A549 (cell line): ENCODE measurements around the gene ECHDC1. TPM values are rescaled to one million over a fixed set of nuclear protein-coding genes. Genes with fewer than 3 reads are reported as not detected.
A peak's percentile ranks its signal among the peaks of the same experiment; 100 is the strongest.

Experiments
- ATAC-seq, 2 experiments: fragments of 200-7000 bp in 1 of 2; fragments of >200 bp in 1 of 2; cut with Nextera tagmentation in 1 of 2; cut with Tn5 transposase in 1 of 2; 3 replicates each; pipeline versions ENCODE4 v1.8.0 to v1.9.1; 2018 to 2020; ENCODE audit warnings: mild to moderate bottlenecking in 1 of 2, moderate library complexity in 1 of 2
- CTCF ChIA-PET: fragments of 300-600 bp; sonication (Branson Sonifier 250); formaldehyde crosslinking; extraction: SDS; loops from one replicate; lab custom pipeline; 2021; ENCODE audit warnings: antibody characterized with exemption, inconsistent platforms; lab: Yijun Ruan, JAX
- POLR2A ChIA-PET: fragments of 350-600 bp; formaldehyde crosslinking; extraction: SDS; loops from one replicate; lab custom pipeline; 2021; ENCODE audit warnings: antibody characterized with exemption, inconsistent platforms; lab: Yijun Ruan, JAX
- DNase-seq, 2 experiments: peaks; one replicate each; pipeline versions ENCODE4 v3.0.0 to v3.0.0-alpha.2; 2011 to 2016; ENCODE audit warnings: low read depth in 1 of 2, low spot score in 1 of 2
- FAIRE-seq: peaks from 2 replicates; lab custom pipeline; 2011; peaks lifted over from hg19 to GRCh38; lab: Jason Lieb, UNC
- H3K27ac ChIP-seq, 2 experiments: fragments of >200 bp; sonication (Bioruptor Twin); formaldehyde crosslinking; 3 replicates each; pipeline ENCODE4 v1.5.1; 2016 to 2017
- H3K4me1 ChIP-seq: fragments of >200 bp; sonication (Bioruptor Twin); formaldehyde crosslinking; 3 replicates; pipeline ENCODE4 v1.6.1; 2016
- H3K4me2 ChIP-seq: fragments of >200 bp; sonication (Bioruptor Twin); formaldehyde crosslinking; 3 replicates; pipeline ENCODE4 v1.6.1; 2016
- H3K4me3 ChIP-seq: fragments of >200 bp; sonication (Bioruptor Twin); formaldehyde crosslinking; 3 replicates; pipeline ENCODE4 v1.5.1; 2016
- H3K9me3 ChIP-seq: fragments of >200 bp; sonication (Bioruptor Twin); formaldehyde crosslinking; 3 replicates; pipeline ENCODE4 v1.6.1; 2016
- ATOH8 ChIP-seq: fragments of 250-450 bp; sonication (Bioruptor Pico); IDR thresholded peaks from 2 replicates; pipeline ENCODE4 v1.5.0; 2020; ENCODE audit warnings: low read depth, mild to moderate bottlenecking, moderate library complexity
- CBX8 ChIP-seq: fragments of 200-600 bp; sonication (generic); IDR thresholded peaks from 2 replicates; pipeline ENCODE4 v1.6.1; 2016
- CHD2 ChIP-seq: fragments of 150-350 bp; IDR thresholded peaks from 2 replicates; pipeline ENCODE4 v1.6.1; 2014; ENCODE audit warnings: low read length; ENCODE audit not compliant: partially characterized antibody
- CTCF ChIP-seq: fragments of >200 bp; sonication (Bioruptor Twin); formaldehyde crosslinking; IDR thresholded peaks from 3 replicates; pipeline ENCODE4 v1.5.1; 2016
- EP300 ChIP-seq, 2 experiments: fragments of >200 bp; sonication (Bioruptor Twin); formaldehyde crosslinking; IDR thresholded peaks; 2 replicates in 1 of 2; 3 replicates in 1 of 2; pipeline ENCODE4 v1.6.1; 2016 to 2017
- ESRRA ChIP-seq: fragments of 150-350 bp; IDR thresholded peaks from 2 replicates; pipeline ENCODE4 v1.6.1; 2014; ENCODE audit warnings: mild to moderate bottlenecking, low read length, borderline replicate concordance
- FOSB ChIP-seq: fragments of 250-450 bp; sonication (Bioruptor Pico); IDR thresholded peaks from 2 replicates; pipeline ENCODE4 v1.5.0; 2020; ENCODE audit warnings: mild to moderate bottlenecking, moderate library complexity
- FOSL2 ChIP-seq, 2 experiments: fragments of 450-650 bp in 1 of 2; fragments of >200 bp in 1 of 2; sonication (Bioruptor Twin) in 1 of 2; formaldehyde crosslinking; IDR thresholded peaks; 2 replicates each; pipeline versions ENCODE4 v1.5.0 to v1.6.1; 2016 to 2020; ENCODE audit warnings: mild to moderate bottlenecking in 1 of 2, moderate library complexity in 1 of 2
- HDAC2 ChIP-seq: fragments of 200-600 bp; sonication (generic); IDR thresholded peaks from 2 replicates; pipeline ENCODE4 v1.6.1; 2016
- KDM5A ChIP-seq: fragments of 200-600 bp; sonication (generic); IDR thresholded peaks from 2 replicates; pipeline ENCODE4 v1.6.1; 2016; ENCODE audit warnings: antibody characterized with exemption, mild to moderate bottlenecking
- NR3C1 ChIP-seq: fragments of >200 bp; sonication (Bioruptor Twin); formaldehyde crosslinking; IDR thresholded peaks from 3 replicates; pipeline ENCODE4 v1.6.1; 2017
- PHF8 ChIP-seq: fragments of 200-600 bp; sonication (generic); IDR thresholded peaks from 2 replicates; pipeline ENCODE4 v1.6.1; 2016; ENCODE audit warnings: low read depth, mild to moderate bottlenecking, antibody characterized with exemption, moderate library complexity, borderline replicate concordance
- POLR2AphosphoS2 ChIP-seq: conservative IDR thresholded peaks from 2 replicates; pipeline ENCODE4 v1.6.1; 2012; ENCODE audit warnings: low read length, improper control_type of control experiment, inconsistent platforms
- RCOR1 ChIP-seq: fragments of 150-350 bp; IDR thresholded peaks from 2 replicates; pipeline ENCODE4 v1.6.1; 2014; ENCODE audit warnings: antibody characterized with exemption, low read length, low read depth
- REST ChIP-seq: fragments of 200-600 bp; sonication (generic); IDR thresholded peaks from 2 replicates; pipeline ENCODE4 v1.6.1; 2016; ENCODE audit warnings: antibody characterized with exemption, mild to moderate bottlenecking, moderate library complexity
- SMC3 ChIP-seq: fragments of >200 bp; sonication (Bioruptor Twin); formaldehyde crosslinking; IDR thresholded peaks from 3 replicates; pipeline ENCODE4 v1.6.1; 2018; ENCODE audit warnings: inconsistent platforms
- SREBF2 ChIP-seq: fragments of 450-650 bp; IDR thresholded peaks from 2 replicates; pipeline ENCODE4 v1.6.1; 2014; ENCODE audit warnings: mild to moderate bottlenecking, moderate library complexity
- TP53 ChIP-seq: fragments of 250-450 bp; sonication (Bioruptor Pico); IDR thresholded peaks from 2 replicates; pipeline ENCODE4 v1.5.0; 2021; ENCODE audit warnings: mild to moderate bottlenecking, moderate library complexity
- ZC3H11A ChIP-seq: fragments of 450-650 bp; IDR thresholded peaks from 2 replicates; pipeline ENCODE4 v1.6.1; 2014; ENCODE audit warnings: antibody characterized with exemption, mild to moderate bottlenecking
- ZFP36 ChIP-seq: fragments of 450-650 bp; IDR thresholded peaks from 2 replicates; pipeline ENCODE4 v1.6.1; 2014; ENCODE audit warnings: borderline replicate concordance; ENCODE audit not compliant: partially characterized antibody
- ZNF302 ChIP-seq: fragments of 250-450 bp; sonication (Bioruptor Pico); IDR thresholded peaks from 2 replicates; pipeline ENCODE4 v1.9.0; 2021; ENCODE audit warnings: inconsistent platforms, mild to moderate bottlenecking, moderate library complexity
- ZSCAN20 ChIP-seq: fragments of 250-450 bp; sonication (Bioruptor Pico); IDR thresholded peaks from 2 replicates; pipeline ENCODE4 v1.8.0; 2022; ENCODE audit warnings: mild to moderate bottlenecking, moderate library complexity
- WGBS: methylation state at CpG from one replicate; pipeline ENCODE4 v1.1.6; 2017; ENCODE audit errors: missing lambda C conversion rate; 5-methylcytosine and 5-hydroxymethylcytosine counted together
- polyA plus RNA-seq, 4 experiments: library from polyadenylated mRNA; depleted of rRNA in 3 of 4; stranded (reverse); fragments of >200 nt; fragmentation: RNase III in 1 of 4; extraction: RNeasy Plus Mini Kit Qiagen cat#74134 plus additional on column Dnase treatment in 1 of 4; gene quantifications; 2 replicates in 3 of 4; 3 replicates in 1 of 4; pipeline ENCODE4 v1.2.3, GENCODE V29; 2011 to 2017
- TF ChIP-seq, protein P1 (sequence below): fragments of 450-650 bp; IDR thresholded peaks from 2 replicates; pipeline ENCODE4 v1.6.1; 2014; ENCODE audit warnings: antibody characterized with exemption

ECHDC1 gene
- polyA plus RNA-seq, 2 of the 4 experiments (the other 2 are of a cell fraction) = 53.4 to 64.3 TPM

- Histone ChIP-seq H3K4me1 (peaks cover 44% of the 10 kb centered on the region), H3K9me3 (no peaks in the 10 kb centered on the region), H3K4me3 (peak overlapping the region; percentile 86), H3K27ac (peak overlapping the region; percentile 94 to 99), H3K4me2 (peak overlapping the region; percentile 99)
- 20% methylated on average over 23 of the region's 24 CpGs for WGBS
- ChIA-PET POLR2A (interaction anchor here (0.9 kb wide), 1 partner anchor 78 kb away, joined by 4 read pairs; no protein-coding TSS in a partner anchor), CTCF (interaction anchor here (1.3 kb wide), 1 partner anchor 12 kb away, joined by 3 read pairs; no protein-coding TSS in a partner anchor)
- FAIRE-seq = no peak
- no peak for ATAC-seq
- peak in 1 of 2 experiments; percentile 1 for DNase-seq
- TF ChIP-seq FOSB (CRISPR knock-in tag) (no peak), EP300 (IDR thresholded peaks at IDR 0.05) (no peak), CBX8 (no peak), KDM5A (no peak), RCOR1 (no peak), FOSL2 (IDR thresholded peaks at IDR 0.05) (no peak), FOSL2 (CRISPR knock-in tag; IDR thresholded peaks at IDR 0.05) (no peak), ESRRA (no peak), NR3C1 (no peak), PHF8 (no peak), REST (no peak), ZNF302 (CRISPR knock-in tag) (no peak)
- TF ChIP-seq, all 56 proteins: peak for 0
These were observed 625 bp upstream of the ECHDC1 start for GRCh38 chr6:127343809-127344659.

DNA sequence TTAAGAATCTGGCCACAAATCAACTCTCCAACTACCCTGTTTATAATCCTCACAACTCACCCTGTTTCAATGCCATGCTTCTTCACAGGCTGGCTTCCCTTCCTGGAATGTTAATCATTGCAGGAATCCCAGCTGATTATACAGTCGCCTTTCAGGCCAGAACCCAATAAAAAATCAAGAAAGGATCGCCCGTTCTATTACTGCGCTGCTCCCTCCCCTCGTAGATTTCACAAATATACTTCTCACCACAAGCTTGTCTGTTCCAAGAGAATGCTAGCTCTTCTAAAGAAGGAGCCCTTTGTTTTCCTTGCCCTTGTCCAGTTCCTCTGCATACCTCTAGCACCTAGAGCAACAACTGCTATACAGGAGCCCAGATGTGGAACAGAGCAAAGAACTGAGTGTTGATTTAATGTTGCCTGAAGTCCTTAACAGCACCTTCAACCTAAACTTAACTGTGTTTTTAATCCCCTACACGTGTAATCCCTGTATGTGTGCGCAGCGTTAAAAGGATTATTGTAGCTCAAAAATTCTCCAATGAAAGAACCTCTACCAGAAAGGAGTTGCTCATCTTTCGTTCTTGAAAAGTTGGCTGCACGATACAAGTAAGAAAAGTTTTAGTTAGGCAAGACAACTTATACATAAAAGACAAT, 988 bp downstream of the ECHDC1 start:
- FAIRE-seq = no peak
- H3K4me2 ChIP-seq = peak overlapping the region; percentile 99
- ChIA-PET POLR2A (no interaction called here), CTCF (interaction anchor here (0.6 to 1.8 kb wide), 5 partner anchors 9 to 168 kb away, joined by 3 to 7 read pairs (median 4); no protein-coding TSS in a partner anchor)
- peak in 1 of 2 experiments; percentile 39; a peak in 3 of 6 replicates for ATAC-seq
- H3K4me3 ChIP-seq = peak overlapping the region; percentile 86
- DNase-seq = peak in 1 of 2 experiments; percentile 3
- no peaks in the 10 kb centered on the region for H3K9me3 ChIP-seq
- H3K27ac ChIP-seq = peak overlapping the region; percentile 94 to 99
- 25% methylated on average over 10 of the region's 10 CpGs for WGBS
- TF ChIP-seq SREBF2 = no peak
- no peak for TF ChIP-seq ZC3H11A
- peaks cover 35% of the 10 kb centered on the region for H3K4me1 ChIP-seq

- H3K9me3 ChIP-seq = no peaks in the 10 kb centered on the region
- peak overlapping the region; percentile 86 for H3K4me3 ChIP-seq
- peak overlapping the region; percentile 99 for H3K4me2 ChIP-seq
- DNase-seq (no peak), FAIRE-seq (no peak), ATAC-seq (no peak)
- CTCF ChIA-PET = interaction anchor here (0.6 to 1.8 kb wide), 5 partner anchors 8 to 205 kb away, joined by 3 to 7 read pairs (median 4); no protein-coding TSS in a partner anchor
- H3K27ac ChIP-seq = peak overlapping the region in 1 of 2 experiments; percentile 99; a peak in 2 of 6 replicates
- POLR2A ChIA-PET = no interaction called here
- peaks cover 27% of the 10 kb centered on the region for H3K4me1 ChIP-seq
- 89% methylated on average over 9 of the region's 9 CpGs for WGBS
- TF ChIP-seq ATOH8 (CRISPR knock-in tag) (no peak), POLR2AphosphoS2 (no peak), SMC3 (no peak), ZSCAN20 (no peak), ZFP36 (no peak), CHD2 (no peak), HDAC2 (no peak), EP300 (IDR thresholded peaks at IDR 0.05) (no peak), TP53 (CRISPR knock-in tag) (no peak), CBX8 (no peak), CTCF (no peak), SREBF2 (no peak)
- TF ChIP-seq, protein P1, sequence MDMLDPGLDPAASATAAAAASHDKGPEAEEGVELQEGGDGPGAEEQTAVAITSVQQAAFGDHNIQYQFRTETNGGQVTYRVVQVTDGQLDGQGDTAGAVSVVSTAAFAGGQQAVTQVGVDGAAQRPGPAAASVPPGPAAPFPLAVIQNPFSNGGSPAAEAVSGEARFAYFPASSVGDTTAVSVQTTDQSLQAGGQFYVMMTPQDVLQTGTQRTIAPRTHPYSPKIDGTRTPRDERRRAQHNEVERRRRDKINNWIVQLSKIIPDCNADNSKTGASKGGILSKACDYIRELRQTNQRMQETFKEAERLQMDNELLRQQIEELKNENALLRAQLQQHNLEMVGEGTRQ = no peak
These were observed 1.8 kb downstream of the ECHDC1 start for GRCh38 chr6:127341471-127342202.
